CD4-positive, alpha-beta T cell treated with Interleukin-2 at 100 ng/mL for 4 hours (primary cell): ENCODE data around the gene SRMS.
"Not testable (repeated sequence)": the region's sequence is repeated elsewhere in the genome, so short reads cannot be mapped to it uniquely, and the experiment has no call there.

Experiments
- DNase-seq: peaks from one replicate; pipeline ENCODE4 v3.0.0-alpha.2; 2020; ENCODE audit warnings: low spot score

SRMS gene

GRCh38 chr20:63565021-63565698 is 17.6 kb upstream of the SRMS start:
- no peak for DNase-seq

- no peak for DNase-seq
Measured at GRCh38 chr20:63564036-63564810, 16.7 kb upstream of the SRMS start.

GRCh38 chr20:63563225-63563935 is 15.8 kb upstream of the SRMS start:
- no peak for DNase-seq

DNA sequence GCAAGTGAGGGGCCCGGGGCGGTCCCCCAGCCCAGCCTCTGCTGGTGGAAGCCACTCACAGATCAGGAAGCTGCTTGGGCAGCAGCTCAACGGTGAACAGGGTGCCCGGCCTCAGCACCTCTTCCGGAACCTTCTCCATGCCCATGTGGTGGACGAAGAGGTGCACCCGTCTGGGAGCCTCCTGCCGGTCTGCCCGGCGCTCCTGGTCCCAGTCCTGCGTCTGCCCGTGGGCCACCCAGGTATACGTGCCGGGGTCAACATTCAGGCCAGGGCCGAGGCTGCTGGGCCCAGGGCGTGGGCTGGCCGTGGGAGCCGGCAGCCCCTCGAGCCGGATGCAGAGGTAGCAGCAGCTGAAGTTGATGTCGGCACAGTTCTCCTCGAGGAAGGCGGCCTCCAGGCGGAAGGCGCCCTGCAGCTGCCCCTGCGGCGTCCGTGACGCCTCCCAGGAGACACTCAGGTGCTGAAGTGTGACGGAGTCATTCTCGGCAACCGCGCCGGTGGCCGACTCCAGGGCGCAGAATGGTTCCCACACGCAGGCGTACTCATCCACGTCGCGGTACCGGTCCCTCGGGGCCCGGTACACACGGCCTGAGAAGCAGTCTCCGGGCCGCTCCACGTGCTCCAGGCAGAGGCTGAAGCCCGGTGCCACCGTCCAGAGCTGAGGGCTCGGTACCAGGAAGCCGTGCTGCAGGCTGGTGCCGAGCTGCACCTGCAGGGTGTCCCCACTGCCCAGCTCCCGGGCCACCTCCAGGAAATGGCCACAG is 15.1 kb upstream of the SRMS start:
- DNase-seq, result no peak

DNA sequence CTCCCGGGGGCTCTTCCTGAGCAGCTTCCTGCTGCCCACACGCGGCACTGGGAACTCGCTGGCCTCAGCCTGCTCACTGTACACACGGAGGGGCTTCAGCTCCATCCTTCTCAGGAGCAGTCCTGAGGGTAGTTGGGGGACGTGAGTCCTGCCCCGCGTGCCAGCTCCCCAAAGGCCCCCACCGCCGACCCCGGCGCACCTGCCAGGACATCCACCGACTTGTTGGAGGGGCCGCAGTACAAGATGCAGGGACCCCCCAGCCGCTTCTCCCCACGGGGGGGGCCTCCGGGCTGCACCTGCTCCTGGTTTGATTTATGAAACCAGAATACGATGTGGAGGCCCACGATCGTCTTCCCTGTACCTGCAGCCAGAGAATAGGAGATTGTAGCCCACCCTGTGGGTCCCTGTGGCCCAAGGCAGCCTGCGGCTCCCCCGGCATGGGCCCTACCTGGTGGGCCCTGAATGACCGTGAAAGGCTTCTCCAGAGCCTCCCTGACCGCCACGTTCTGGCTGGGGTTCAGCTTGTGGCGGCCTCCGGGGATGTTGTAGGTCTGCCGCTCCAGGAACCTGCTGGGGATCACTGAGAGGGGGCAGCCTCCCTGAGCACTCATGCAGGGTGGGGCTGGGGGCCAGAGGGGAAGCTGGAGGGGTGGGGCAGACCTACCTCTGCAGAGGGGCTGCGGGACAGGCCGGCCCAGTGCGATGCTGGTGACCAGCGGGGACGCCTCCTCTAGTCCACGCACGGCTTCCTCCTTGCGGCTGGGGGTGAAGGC is 14.3 kb upstream of the SRMS start:
- DNase-seq, result no peak

GRCh38 chr20:63560856-63561609 is 13.5 kb upstream of the SRMS start:
- no peak for DNase-seq

GRCh38 chr20:63560333-63560805 is 12.8 kb upstream of the SRMS start:
- no peak for DNase-seq

DNA sequence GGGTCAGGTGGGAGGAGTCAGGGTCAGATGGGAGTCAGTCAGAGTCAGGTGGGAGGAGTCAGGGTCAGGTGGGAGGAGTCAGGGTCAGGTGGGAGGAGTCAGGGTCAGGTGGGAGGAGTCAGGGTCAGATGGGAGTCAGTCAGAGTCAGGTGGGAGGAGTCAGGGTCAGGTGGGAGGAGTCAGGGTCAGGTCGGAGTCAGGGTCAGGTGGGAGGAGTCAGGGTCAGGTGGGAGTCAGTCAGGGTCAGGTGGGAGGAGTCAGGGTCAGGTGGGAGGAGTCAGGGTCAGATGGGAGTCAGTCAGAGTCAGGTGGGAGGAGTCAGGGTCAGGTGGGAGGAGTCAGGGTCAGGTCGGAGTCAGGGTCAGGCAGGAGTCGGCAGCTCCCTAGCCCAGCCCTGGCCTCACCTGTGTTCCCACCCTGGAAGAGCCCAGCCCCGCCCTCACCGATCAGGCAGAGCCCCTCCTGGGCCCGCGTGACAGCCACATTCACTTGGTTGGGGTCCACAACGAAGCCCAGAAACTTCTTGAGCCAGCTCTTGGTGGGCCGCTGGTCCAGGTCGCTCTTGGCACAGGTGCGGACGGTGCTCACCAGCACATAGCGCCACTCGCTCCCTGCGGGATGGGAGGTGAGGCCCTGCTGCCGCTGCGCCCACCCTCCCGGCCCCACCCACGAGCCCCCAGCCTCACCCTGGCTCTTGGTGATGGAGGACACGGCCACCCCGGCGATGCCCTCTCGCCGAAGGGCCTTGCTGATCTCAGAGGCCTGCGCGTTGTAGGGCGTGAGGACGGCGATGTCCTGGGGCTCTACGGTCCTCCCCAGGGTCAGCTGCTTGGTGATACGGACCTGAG is 12.2 kb upstream of the SRMS start:
- not testable (repeated sequence) for DNase-seq

DNA sequence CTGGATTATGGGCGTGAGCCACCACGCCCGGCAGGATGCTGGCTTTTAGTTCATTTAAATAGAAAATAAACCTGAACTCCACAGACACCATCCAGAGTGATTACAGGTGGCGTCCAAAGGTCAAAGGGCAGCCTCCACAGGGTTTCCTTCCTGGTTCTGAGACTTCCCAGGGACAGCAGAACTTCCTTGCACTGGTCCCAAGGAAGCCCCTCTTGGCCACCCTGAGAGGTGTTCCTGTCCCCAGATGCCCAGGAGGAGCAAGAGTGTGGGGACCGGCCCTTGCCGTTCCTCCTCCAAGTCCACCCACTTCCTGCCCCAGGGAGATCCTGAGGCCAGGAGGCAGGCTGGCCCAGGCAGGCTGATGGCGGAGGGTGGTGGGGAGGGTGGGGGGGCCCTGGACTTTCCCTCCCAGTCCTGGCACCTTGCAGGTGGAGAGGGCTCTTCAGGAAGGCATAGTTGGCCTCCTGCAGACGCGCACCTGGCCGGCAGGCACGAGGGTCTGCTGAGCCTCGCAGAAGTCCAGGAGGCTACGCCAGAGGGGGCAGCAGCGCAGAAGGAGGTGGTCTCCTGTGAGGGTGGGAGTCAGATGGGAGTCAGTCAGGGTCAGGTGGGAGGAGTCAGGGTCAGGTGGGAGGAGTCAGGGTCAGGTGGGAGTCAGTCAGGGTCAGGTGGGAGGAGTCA is 11.4 kb upstream of the SRMS start:
- DNase-seq, result no peak

DNA sequence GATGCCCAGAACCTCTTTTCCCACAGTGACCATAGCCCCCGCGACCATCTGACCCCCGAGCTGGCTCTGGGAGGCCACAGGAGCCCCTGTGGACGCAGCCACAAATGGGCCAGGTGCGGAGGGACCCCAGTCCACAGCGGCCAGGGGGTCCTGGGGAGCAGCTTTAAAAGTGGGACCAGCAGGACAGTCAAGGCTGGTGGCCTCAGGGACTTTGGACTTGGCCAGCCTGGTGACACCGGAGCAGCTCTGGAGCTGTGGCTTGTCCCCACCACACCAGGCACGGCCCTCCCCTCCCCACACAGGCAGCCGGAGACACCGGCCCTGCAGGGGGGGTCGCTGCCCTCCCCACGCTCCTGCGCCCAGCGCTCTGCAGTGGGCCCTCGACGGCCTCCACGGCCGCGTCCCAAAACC is 9.9 kb upstream of the SRMS start:
- no peak for DNase-seq

DNA sequence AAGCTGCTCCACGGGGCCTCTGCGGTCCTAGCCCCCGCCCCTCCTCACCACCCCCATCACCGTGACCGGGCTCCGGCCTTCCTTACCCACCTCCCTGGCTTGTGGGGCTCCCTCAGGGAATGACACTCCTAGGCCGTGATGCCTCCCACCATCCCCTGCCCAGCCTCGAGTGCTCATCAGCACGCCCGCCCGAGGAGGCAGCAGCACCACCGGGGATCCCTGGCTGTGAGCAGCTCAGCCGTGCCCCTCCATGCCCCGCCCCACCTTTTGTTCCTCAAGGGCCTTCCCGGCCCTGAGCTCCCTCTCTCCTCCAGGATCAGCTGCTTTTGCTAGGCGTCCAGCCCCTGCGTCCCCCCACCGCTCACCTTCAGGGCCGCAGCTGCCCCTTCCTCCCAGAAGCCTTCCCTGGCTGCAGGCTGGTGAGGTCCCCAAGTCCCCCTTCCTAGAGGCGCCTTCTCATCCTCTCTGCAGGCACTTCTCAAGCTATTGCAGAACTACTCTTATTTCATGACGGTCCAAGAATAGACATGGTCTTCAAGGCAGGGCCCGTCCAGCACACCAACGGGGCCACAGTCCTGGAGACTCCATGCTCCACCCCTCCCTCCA is 9.4 kb upstream of the SRMS start:
- no peak for DNase-seq

DNA sequence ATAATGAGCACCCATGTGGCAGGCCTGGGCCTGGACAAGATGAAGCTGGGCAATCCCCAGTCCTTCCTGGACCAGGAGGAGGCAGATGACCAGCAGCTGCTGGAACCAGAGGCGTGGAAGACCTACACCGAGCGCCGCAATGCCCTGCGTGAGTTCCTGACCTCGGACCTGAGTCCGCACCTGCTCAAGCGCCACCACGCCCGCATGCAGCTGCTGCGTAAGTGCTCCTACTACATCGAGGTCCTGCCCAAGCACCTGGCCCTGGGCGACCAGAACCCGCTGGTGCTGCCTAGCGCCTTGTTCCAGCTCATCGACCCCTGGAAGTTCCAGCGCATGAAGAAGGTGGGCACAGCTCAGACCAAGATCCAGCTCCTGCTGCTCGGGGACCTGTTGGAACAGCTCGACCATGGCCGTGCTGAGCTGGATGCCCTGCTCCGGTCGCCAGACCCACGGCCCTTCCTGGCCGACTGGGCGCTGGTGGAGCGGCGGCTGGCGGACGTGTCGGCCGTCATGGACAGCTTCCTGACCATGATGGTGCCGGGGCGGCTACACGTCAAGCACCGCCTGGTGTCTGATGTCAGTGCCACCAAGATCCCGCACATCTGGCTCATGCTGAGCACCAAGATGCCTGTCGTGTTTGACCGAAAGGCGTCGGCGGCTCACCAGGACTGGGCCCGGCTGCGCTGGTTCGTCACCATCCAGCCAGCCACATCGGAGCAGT is 8.3 kb upstream of the SRMS start:
- no peak for DNase-seq

- no peak for DNase-seq
Measured at GRCh38 chr20:63554361-63555278, 7.1 kb upstream of the SRMS start.

- DNase-seq, result peak; percentile 27
Measured at GRCh38 chr20:63553933-63554290, 6.4 kb upstream of the SRMS start, which contains the start of gene FNDC11. Gene FNDC11, plus strand, starts transcription at chr20:63554159. Its CDS starts 1,505 bp downstream, at chr20:63555664.

DNA sequence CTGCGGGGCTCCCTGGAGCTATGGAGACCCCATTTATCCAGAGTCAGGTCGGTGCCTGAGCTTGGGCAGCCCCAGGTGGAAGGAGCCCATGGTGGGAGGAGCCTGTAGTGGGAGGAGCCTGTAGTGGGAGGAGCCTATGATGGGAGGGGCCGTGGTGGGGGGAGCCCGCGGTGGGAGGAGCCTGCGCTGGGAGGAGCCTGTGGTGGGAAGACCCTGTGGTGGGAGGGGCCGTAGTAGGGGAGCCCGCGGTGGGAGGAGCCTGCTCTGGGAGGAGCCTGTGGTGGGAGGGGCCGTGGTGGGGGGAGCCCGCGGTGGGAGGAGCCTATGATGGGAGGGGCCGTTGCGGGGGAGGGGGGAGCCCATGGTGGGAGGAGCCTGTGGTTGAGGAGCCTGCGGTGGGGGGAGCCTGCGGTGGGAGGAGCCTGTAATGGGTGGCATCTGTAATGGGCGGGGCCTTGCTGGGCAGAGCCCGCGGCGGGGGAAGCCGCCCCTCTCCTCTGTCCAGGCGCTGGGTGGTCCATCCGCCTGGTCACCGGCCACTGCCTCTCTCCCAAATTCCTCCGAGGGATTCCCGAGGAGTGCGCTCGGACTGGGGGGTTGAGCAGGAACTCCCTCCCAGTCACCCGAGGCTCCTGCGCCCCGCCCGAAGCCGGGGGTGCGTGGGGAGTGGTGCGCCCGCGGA is 5.8 kb upstream of the SRMS start:
- peak; percentile 90 for DNase-seq
